Glomerular visceral epithelial cell (primary cell): ENCODE measurements around the gene SNX6.
"Not testable (repeated sequence)": the region's sequence is repeated elsewhere in the genome, so short reads cannot be mapped to it uniquely, and the experiment has no call there.

ENCODE experiments used
- DNase-seq: peaks from one replicate; pipeline ENCODE4 v3.0.0-alpha.2; 2016; ENCODE audit errors: extremely low spot score

Gene SNX6

GRCh38 chr14:34521071-34521470 lies 108.9 kb downstream of the SNX6 start:
- not testable (repeated sequence) for DNase-seq

- not testable (repeated sequence) for DNase-seq
Measured at GRCh38 chr14:34520304-34520970, 109.5 kb downstream of the SNX6 start.
